Middle frontal gyrus (tissue), 1 donor: ENCODE data around the gene GNAS.
"Not testable (repeated sequence)": the region's sequence is repeated elsewhere in the genome, so short reads cannot be mapped to it uniquely, and the experiment has no call there.

ENCODE experiments used
- DNase-seq: peaks from one replicate; pipeline ENCODE4 v3.0.0-alpha.2; 2015; ENCODE audit warnings: low spot score; ENCODE audit errors: extremely low spot score

Gene GNAS

DNA sequence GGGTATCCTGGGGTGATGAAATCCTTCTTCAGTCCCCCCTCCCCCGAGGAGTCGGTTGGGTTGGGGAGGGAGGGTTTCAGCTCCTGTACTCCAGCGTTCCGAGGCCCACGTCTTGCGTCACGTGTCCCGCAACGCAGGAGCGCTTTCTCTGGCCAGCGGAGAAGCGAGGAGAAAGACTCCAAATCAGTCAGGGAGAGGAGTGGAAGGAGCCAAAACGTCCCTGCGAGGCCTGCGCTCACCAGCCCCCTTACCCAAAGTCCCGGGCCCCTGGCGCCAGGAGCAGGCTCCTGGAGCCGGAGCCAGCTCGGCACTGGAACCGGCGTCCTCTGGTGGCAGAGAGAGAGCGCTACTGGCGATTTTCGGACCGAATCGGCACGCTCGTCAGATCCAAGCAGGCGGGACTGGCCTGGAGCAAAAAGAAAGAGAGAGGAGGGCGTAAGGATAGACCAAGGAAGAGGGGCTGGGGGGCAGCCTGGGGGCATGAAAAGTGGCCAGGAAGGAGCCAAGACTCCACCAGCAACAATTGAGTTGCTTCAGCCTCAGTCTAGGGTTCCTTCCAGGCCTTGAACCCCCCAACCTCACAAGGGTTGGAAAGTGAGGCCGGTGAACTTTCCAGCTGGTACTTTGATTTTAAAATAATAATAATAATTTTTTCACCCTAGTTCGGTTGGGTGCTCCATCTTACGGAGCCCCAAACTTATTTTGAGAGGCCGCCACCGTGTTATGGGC is at the start of gene GNAS:
TSS of gene GNAS (plus strand) at position 174 of the 729 bp plus-strand sequence.
- DNase-seq, result no peak

DNA sequence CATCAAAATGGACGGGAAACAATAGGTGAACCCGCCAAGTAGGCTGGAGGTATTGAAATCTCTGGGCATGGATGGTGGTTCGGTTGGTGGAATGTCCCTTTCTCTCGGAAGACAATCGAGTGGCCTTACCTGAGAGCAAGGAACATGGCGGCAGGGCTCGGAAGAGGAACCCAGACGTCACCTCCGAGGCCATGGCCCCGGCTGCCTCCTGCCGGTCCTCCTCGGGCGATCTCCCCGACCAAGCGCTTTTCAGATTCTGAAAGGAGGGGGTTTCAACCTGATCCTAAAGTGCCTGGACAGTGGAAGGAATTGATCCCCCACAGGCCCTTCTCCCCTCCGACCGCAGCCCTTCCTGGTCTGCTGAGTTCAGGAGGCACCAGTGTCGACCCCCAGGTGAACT is 49.0 kb upstream of the GNAS start:
- no peak for DNase-seq

DNA sequence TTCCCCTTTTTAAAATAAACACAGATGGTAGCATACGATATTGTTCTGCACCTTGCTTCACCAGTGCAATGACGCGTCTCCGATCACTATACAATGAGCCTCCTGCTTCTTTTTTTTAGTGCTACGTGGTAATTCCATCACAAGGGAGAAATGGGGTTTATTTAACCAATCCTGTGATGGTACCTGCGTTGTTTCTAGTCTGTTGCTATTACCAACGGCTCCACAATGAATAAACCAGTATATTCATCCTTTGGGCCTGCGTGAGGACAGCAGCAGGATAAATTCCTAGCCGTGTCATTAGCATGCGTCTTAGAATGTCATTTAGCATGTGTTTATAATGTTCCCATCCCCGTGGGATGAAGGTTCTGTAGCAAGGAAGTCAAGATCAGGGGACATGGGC is 44.7 kb upstream of the GNAS start:
- no peak for DNase-seq

DNA sequence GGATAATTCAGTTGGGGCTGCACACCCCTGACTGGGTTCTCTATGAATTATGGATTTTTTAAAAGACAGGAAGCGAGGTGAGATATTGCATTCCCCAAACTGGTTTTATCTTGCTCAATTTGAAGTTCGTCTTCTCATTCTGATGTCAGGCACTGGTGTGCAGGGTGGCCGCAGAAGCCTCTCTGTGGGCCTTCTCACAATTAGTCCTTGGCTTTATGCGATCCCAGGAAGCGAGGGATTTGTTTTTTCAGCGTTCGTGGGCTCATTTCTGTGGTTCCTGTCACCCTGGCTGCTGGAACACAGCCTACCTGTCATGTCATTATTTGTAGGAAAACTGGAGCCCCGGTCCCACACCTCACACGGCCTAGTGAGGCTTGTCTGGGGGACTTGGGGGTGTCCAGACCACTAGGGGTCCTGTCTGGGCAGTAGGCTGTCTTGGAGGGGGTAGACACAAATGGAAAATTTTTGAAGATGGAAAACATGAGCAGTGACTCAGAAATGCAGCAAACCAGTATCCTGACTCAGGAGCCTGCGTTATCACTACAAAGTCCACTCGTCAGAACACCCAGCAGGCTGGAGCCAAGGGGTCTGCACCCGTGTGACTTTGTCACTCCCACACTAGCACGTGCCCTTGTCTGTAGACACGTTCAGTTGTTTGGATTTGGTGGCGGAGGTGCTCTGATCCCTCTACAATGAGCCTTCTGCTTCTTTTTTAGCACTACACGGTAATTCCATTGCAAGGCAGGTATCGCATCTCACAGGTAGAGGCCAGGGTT is 44.1 kb upstream of the GNAS start:
- no peak for DNase-seq

DNA sequence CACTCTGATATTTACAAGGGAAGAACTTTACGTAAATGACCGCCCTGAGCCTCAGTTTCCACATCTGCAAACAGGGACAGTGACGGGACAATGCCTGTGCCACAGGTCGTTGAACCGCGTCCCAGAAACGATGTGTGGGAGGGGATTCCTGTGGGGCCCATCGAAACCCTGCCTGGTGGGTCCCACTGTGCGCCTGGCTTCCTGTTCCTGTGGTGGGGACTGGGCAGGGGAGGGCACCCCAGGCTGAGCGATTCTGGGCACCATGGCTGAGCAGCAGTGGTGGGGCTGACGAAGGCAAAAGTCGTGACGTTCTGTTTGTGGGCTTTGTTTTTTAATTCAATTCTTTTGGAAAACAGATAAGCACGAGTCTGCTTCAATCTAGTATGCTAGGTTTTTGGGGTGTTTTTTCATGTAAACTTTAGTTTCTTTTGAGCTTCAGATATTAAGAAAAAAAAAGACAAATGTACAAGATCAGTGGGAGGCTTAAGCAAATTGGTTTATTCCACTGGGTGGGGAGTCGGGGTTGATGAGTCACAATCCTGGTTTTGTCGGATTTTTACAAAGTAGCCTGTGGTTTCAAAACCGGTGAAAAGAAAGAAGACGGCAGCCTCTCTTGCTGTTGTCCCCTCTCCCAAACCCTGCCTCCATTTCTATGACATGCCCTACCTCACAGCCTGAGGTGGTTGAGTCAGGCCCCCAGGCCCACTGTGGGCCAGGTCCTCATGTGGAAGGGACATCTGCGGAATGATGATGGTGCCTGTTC is 42.2 kb upstream of the GNAS start:
- DNase-seq, result no peak

DNA sequence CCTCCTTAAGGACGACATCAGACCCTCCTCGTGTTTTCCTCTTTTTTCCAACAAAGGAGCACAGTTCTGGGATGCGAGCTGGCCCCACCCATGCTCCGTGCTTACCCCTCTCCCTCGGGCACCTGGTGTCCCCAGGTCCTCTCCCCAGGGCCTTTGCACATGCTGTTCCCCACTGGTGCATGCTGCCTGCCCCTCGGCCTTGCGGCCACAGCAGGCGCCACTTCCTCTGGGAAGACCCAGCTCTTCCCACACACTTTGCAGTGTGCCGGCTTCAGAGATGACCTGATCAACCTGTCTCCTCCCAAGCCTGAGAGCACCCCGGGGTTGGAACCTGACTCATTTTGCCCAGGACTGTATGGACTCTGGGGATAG is 41.7 kb upstream of the GNAS start:
- DNase-seq, result no peak

DNA sequence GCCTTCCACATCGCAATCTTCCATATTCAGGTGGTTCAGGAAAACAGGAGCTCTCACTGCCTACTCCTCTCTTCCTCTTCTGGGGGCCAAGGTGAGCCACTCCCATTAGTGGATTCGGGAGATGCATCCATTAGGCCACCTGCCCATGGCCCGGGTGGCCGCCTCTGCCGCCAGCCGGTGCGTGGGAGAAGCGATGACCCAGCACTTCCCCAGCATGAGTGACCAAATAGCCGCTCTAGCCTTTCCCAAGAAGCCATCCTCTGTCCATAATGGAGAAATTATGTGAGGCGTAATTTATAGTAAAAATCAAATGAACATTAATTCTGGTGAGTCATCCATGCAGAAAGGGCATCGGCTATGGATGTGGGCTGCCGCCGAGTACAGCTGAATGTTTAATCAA is 41.2 kb upstream of the GNAS start:
- DNase-seq, result no peak

DNA sequence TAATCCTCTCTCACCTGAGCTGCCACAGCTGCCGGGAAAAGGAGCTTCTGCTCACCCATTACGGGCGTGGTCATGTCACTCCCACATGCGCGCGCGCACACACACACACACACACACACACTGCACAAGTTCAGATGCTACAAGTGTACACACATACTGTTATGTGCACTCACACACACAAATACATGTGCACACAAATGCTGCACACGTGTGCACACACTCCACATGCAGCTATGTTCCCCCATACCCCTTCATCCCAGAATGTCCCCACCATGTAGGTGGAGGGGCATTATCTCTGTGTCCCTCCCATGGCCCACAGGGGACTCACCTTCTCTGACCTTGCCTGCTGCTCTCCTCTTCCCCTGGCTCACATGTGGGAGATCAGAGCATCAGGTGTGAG is 39.1 kb upstream of the GNAS start:
- DNase-seq, result no peak

DNA sequence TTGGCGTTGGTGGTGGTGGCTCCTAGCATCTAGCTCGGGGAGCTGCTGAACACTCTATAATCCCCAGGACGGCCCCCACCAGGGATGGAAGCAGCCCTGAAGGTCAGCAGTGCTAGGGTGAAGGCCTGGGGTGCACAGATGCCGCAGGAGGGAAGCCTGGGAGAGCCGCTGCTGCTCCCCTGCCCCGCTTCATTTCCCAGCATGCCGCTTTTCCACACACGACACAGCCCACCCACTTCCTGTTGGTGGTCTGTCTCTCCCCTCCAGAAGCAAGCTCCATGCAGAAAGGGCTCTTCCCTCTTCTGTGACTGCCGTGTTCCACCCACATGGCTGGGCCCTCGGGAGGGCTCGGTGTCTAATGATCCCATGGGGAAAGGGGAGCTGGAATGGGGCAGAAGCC is 37.1 kb upstream of the GNAS start:
- no peak for DNase-seq

DNA sequence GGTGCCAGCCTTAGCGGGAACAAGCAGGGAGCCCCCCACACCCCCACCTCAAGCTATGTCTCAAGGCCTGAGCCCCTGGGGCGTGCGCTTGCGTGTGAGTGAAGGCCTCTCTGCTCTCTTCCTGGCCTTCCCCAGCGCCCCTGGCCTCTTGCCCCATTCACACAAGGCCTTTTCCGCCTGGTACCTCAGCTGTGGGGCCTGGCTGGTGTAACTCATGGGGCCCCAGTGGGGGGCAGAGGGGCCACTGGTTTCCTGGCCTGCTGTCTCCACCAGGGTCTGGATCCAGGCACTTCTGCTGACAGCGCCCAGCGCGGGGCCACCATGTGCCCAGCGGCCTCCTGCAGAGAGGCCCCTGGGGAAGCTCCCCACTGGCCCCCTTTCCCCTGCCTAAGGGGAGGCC is 36.5 kb upstream of the GNAS start:
- DNase-seq, result no peak

DNA sequence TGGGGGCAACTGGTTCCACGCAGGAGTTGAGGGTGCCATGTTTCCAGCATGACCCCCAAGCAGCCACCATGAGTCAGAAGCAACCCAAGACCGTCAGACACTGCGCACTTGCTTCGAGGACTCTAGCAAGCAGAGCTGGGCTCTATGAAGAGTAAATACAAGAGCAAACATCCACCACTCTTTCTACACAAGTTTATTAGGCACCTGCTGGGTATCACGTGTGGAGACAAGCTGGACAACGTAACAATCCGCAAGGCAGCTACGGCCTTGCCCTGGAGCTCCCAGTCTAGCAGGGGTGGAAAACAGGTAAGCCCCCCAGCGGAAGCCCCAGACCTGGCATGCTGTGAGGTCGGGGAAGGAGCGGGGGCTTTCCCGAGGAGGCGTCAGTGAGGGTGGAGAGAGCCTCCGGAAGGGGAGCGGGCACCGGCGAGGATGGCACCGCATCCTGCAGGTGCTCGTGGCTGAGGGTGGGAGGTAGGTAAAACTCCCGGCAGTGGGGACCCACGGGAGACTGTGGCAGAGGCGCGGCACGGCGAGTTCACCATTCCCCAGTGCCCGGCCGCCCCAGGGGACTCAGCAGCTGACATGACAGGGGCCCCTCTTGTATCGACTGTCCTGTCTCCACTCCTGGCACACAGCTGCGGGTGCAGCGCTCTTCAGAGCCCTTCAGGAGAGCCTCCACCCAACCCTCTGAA is 35.4 kb upstream of the GNAS start:
- no peak for DNase-seq

DNA sequence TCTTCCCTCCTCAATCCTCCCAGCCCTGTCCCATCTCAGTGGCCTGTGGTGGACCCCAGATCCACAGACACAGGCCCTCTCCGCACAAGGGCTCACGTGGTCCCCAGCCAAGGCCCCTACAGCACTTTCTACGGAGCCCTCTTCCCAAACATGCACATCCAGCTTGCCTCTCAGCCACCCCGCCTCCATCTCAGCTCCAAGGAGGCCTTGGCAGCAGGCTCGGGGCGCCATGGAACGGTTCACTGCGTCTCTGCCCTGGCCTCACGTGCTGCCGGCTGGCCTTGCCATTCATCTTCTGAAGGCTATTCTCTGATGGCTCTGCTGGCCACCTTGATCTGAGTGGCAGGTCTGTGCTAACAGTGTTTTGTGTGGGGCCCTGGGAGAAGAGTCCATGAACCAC is 34.8 kb upstream of the GNAS start:
- DNase-seq, result no peak

DNA sequence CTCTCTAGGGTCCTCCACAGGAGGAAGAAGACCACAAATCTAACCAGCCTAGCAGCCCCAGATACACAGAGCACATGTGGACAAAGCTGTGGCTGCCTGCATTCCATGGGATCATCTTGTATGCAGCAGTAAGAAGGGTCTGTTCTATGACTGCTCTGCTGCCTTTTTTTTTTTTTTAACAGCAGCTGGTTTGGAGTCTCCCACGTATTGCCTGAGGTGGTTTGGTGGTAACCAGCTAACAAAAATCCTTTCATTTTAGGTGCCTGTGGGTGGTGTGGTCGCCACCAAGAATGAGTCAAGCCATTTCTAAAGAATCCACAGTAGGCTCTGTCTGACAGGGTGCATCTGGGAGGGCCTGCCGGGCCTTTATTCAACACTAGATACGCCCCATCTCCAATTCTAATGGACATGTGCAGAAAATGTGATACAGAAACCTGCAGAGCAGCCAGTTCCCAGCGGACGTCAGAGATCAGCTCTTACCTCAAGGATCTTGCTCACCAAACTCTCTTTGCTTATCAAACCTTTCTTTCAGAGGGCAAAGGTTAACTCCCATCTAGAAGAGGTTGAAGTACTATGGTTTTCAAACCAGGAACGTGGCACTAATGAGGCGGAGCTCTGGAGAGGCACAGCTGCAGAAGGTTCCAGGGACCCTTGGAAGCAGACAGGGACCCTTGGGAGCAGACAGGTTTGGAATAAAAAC is 33.8 kb upstream of the GNAS start:
- DNase-seq, result no peak

DNA sequence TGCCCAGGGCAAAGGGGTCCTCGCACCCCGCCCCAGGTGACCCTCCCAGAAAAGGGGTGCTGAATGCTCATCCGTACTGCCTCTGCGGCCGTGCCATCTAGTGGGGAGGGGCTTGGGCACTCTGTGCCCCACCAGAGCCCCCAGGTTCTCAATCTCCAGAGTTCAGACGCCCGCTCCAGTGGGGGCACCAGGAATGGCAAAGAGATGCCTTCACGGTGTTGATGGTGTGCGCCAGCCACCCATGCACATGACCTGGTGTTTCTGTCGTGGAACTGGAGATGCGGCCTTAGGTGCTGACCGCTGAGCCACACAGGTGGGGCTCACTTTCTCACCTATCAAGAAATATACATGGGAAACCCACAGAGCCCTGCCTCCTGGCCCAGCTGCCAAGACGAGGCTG is 32.6 kb upstream of the GNAS start:
- no peak for DNase-seq

DNA sequence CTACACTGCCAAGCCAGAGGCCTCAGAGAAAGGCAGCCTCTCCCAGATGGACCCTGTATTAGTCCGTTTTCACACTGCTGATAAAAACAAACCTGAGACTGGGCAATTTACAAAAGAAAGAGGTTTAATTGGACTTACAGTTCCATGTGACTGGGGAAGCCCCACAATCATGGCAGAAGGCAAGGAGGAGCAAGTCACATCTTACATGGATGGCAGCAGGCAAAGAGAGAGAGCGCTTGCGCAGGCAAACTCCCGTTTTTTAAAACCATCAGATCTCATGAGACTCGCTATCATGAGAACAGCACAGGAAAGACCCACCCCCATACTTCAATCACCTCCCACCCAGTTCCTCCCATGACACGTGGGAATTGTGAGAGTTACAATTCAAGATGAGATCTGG is 32.0 kb upstream of the GNAS start:
- DNase-seq, result not testable (repeated sequence)

DNA sequence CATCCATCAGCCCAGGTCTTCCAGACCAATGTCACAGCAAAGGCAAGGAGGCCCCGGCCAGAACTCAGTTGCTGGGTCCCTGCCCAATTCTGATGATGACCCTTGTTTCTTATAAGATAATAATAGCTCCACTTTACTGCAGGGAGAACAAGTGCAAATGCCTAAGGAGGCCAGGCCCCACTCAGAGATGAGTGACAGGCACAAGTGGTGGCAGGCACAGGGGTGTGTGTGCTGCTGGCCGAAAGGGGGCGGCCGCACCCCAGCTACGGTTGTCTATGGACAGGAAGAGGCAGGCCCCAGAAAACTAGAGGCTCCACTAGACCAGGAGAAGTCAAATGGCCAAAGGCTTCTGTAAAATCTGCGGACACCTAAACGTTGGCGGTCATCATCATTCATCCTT is 30.4 kb upstream of the GNAS start:
- no peak for DNase-seq

DNA sequence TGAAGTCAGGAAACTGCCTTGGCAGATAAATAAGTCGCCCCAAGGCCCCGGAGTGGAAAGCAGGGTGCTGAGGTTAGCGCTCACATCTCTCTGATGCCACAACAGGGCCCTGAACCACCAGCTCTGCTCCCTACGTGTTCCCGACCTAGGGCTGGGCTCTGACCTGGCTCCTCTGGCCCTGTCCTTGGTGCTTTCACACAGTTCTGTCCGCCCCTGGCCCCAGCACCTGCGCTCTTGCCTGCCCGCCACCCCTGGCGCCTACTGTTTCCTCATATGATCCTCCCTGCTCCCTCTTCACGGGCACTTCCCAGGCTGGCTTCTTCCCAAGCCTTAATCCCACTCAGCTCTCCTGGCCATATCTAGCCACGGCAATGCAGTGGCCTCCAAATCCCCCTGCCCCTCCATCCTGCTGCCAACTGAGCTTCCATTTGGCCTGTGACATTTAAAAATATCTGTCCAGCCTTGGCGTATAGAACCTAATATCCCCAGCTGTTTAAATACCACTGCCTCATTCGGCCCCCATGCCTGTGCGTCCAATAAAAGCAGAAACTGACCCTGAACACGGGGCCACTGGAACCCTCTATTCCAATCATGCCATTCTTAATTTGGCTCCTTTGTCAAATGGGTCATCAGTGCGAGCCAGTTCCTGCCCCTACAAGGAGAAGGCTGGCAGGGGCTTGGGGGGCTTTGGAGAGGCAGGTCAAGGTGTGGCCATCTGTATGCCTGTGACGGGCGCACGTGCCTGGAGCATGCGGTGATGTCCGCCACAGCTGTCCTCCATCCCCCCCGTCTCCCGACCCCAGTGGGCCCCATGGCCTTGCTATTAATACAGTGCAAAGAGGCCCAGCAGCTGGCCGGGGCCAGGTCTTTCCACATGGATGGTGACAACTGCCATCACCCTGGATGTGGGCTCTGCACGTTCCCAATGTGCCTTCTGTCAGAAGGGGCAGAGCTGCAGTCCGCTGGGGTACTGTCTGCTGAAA is 29.5 kb upstream of the GNAS start:
- DNase-seq, result no peak

DNA sequence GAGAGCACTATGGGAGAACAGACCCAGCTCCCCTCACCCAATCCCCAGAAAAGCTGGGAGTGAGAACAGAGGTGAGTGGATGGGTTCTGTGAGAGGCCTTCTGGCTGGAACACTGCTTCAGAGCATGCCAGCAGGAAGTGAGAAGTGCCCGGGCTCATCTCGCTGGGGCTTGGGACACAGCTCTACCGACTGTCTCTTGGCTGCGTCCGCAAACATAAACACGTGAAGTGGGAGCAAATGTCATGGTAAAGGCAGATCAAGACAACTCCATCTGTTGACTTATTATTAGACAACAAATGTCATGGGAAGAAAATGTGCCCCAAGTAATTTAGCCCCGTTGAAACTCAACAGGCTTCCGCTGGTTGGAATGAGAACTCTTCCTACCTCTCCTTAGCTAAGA is 27.7 kb upstream of the GNAS start:
- no peak for DNase-seq

DNA sequence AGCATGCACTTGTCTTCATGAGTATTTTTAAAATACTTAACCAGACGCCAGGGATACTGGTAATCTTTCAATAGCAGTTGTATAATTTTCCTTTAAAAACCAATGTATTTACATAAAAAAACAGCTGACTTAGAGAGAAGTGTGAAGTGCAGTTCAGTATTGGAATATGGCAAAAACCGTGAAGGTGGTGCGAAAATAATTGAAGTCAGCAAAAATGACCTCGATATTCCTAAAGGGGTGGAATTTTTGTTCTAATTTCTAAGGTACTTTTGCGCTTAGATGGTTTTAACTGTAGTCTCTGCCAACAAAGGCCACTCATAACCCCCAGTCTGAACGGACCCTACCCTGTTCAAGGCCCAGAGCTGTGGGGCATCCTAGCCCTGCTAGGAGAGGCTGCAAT is 27.1 kb upstream of the GNAS start:
- DNase-seq, result no peak

DNA sequence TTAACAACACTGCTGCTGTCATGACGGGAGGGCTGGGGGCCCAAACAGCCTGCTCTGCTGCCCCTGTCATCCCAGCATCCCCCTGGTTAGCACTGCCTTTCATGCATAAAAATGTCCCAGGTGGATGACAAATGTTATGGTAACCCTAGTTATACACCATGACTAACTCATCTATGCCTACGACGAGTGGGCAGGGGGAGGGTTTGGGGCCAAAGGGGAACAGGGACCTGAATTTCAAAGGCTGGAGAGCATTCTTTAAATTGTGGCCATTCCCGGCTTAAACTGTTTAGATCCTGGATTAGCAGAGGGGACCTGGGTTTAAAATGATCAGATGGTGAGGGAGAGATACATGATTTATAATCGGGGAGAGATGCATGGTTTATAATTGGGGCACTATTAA is 26.2 kb upstream of the GNAS start:
- no peak for DNase-seq
